HG03060 (cell line): ENCODE data around the gene FHDC1.

Source experiments
- ATAC-seq: cut with Tn5 transposase; IDR thresholded peaks from one replicate; pipeline ENCODE4 v1.9.1; 2021; ENCODE audit warnings: low read depth, moderate number of reproducible peaks; ENCODE audit not compliant: unreplicated experiment

Gene FHDC1

GRCh38 chr4:152979731-152980330 is 43.7 kb downstream of the FHDC1 start:
- ATAC-seq, result no peak

- no peak for ATAC-seq
Observed at GRCh38 chr4:152981278-152981677, 45.2 kb downstream of the FHDC1 start.

GRCh38 chr4:152981842-152982241 is 45.7 kb downstream of the FHDC1 start:
- ATAC-seq, result no peak

- ATAC-seq, result no peak
Observed at GRCh38 chr4:152983221-152983620, 47.1 kb downstream of the FHDC1 start.

- no peak for ATAC-seq
Observed at GRCh38 chr4:152983774-152984411, 47.8 kb downstream of the FHDC1 start.

- no peak for ATAC-seq
Observed at GRCh38 chr4:152988721-152989553, 52.8 kb downstream of the FHDC1 start.

- no peak for ATAC-seq
Observed at GRCh38 chr4:152989554-152989970, 53.4 kb downstream of the FHDC1 start.

- no peak for ATAC-seq
Observed at GRCh38 chr4:152990471-152991131, 54.5 kb downstream of the FHDC1 start.

GRCh38 chr4:152991398-152991797 is 55.3 kb downstream of the FHDC1 start:
- ATAC-seq, result no peak

- no peak for ATAC-seq
Observed at GRCh38 chr4:152992027-152992426, 55.9 kb downstream of the FHDC1 start.

GRCh38 chr4:152992466-152992865 is 56.3 kb downstream of the FHDC1 start:
- no peak for ATAC-seq

GRCh38 chr4:152994038-152994437 is 57.9 kb downstream of the FHDC1 start:
- no peak for ATAC-seq

- ATAC-seq, result no peak
Observed at GRCh38 chr4:152996111-152996571, 60.0 kb downstream of the FHDC1 start.

GRCh38 chr4:152996672-152997071 is 60.5 kb downstream of the FHDC1 start:
- no peak for ATAC-seq

GRCh38 chr4:152997288-152997687 is 61.2 kb downstream of the FHDC1 start:
- ATAC-seq, result no peak

- ATAC-seq, result no peak
Observed at GRCh38 chr4:152997771-152998487, 61.8 kb downstream of the FHDC1 start.

- no peak for ATAC-seq
Observed at GRCh38 chr4:152998861-152999260, 62.7 kb downstream of the FHDC1 start.

GRCh38 chr4:152999346-153000075 is 63.4 kb downstream of the FHDC1 start:
- no peak for ATAC-seq

- no peak for ATAC-seq
Observed at GRCh38 chr4:153000076-153000420, 63.9 kb downstream of the FHDC1 start.

GRCh38 chr4:153001626-153002025 is 65.5 kb downstream of the FHDC1 start:
- no peak for ATAC-seq
